ENCODE data around the gene C1QTNF9.
A peak's percentile ranks its signal among the peaks of the same experiment; 100 is the strongest.
"Not testable (repeated sequence)": the region's sequence is repeated elsewhere in the genome, so short reads cannot be mapped to it uniquely, and the experiment has no call there.

The C1QTNF9 gene

GRCh38 chr13:24340608-24340955, 31.2 kb downstream of the C1QTNF9 start:
- TF ChIP-seq CTCF (IDR thresholded peaks at IDR 0.05; ENCODE audit: control insufficient read depth, extremely low read depth, insufficient read depth): no peak
- no peak for DNase-seq (ENCODE audit: low read depth)
- no peak overlapping the region for H3K4me3 ChIP-seq (ENCODE audit: low read depth, low read length)

- no peak overlapping the region for H3K4me3 ChIP-seq (ENCODE audit: low read depth, low read length)
- no peak for DNase-seq (ENCODE audit: low read depth)
- TF ChIP-seq CTCF (IDR thresholded peaks at IDR 0.05; ENCODE audit: control insufficient read depth, extremely low read depth, insufficient read depth): no peak
Measured at GRCh38 chr13:24341439-24341838, 32.1 kb downstream of the C1QTNF9 start.

- no peak for DNase-seq (ENCODE audit: low read depth)
- no peak for TF ChIP-seq CTCF (IDR thresholded peaks at IDR 0.05; ENCODE audit: control insufficient read depth, extremely low read depth, insufficient read depth)
- no peak overlapping the region for H3K4me3 ChIP-seq (ENCODE audit: low read depth, low read length)
Measured at GRCh38 chr13:24348385-24348784, 39.0 kb downstream of the C1QTNF9 start.

- H3K4me3 ChIP-seq (ENCODE audit: low read depth, low read length): no peak overlapping the region
- TF ChIP-seq CTCF (IDR thresholded peaks at IDR 0.05; ENCODE audit: control insufficient read depth, extremely low read depth, insufficient read depth): no peak
- peak; percentile 96 for DNase-seq (ENCODE audit: low read depth)
Measured at GRCh38 chr13:24348797-24349515, 39.6 kb downstream of the C1QTNF9 start.

GRCh38 chr13:24349778-24350664, 40.6 kb downstream of the C1QTNF9 start:
- not testable (repeated sequence) for DNase-seq (ENCODE audit: low read depth); H3K4me3 ChIP-seq (ENCODE audit: low read depth, low read length)

GRCh38 chr13:24351423-24351822, 42.0 kb downstream of the C1QTNF9 start:
- H3K4me3 ChIP-seq (ENCODE audit: low read depth, low read length): no peak overlapping the region
- DNase-seq (ENCODE audit: low read depth): no peak
- TF ChIP-seq CTCF (IDR thresholded peaks at IDR 0.05; ENCODE audit: control insufficient read depth, extremely low read depth, insufficient read depth): no peak

- no peak for DNase-seq (ENCODE audit: low read depth)
- TF ChIP-seq CTCF (IDR thresholded peaks at IDR 0.05; ENCODE audit: control insufficient read depth, extremely low read depth, insufficient read depth): no peak
- H3K4me3 ChIP-seq (ENCODE audit: low read depth, low read length): no peak overlapping the region
Measured at GRCh38 chr13:24353736-24354135, 44.4 kb downstream of the C1QTNF9 start.
